Sigmoid colon (tissue), 7 donors: ENCODE results near the gene PRRT1B. TPM values are rescaled to one million over a fixed set of nuclear protein-coding genes. Genes with fewer than 3 reads are reported as not detected.

ENCODE experiments used
- DNase-seq: peaks from one replicate; pipeline ENCODE4 v3.0.0-alpha.2; 2019
- H3K27ac ChIP-seq, 4 donors: fragments of 200-600 bp; sonication (generic); one replicate each; pipeline ENCODE4 v1.5.1; 2016 to 2019; ENCODE audit warnings: mild to moderate bottlenecking in 1 of 4
- H3K27me3 ChIP-seq, 3 donors: fragments of 200-600 bp; sonication (generic); one replicate each; pipeline ENCODE4 v1.5.1; 2019; ENCODE audit warnings: mild to moderate bottlenecking in 1 of 3
- H3K36me3 ChIP-seq, 4 donors: fragments of 200-600 bp; sonication (generic); one replicate each; pipeline ENCODE4 v1.5.1; 2016 to 2019
- H3K4me1 ChIP-seq, 4 donors: fragments of 200-600 bp; sonication (generic); one replicate each; pipeline ENCODE4 v1.5.1; 2017 to 2019
- H3K4me3 ChIP-seq, 4 donors: fragments of 200-600 bp; sonication (generic); one replicate each; pipeline ENCODE4 v1.5.1; 2017 to 2019; ENCODE audit warnings: mild to moderate bottlenecking in 2 of 4, moderate library complexity in 1 of 4
- H3K9me3 ChIP-seq, 4 donors: fragments of 200-600 bp in 3 of 4; sonication (generic) in 3 of 4; one replicate each; pipeline versions ENCODE4 v1.5.1 to v1.6.1; 2013 to 2019
- CTCF ChIP-seq, 4 experiments: fragments of 450-650 bp in 3 of 4; fragments of 200-600 bp in 1 of 4; IDR thresholded peaks; one replicate each; pipeline ENCODE4 v1.5.1; 2016 to 2019; ENCODE audit warnings: antibody characterized with exemption in 4 of 4, mild to moderate bottlenecking in 3 of 4, moderate library complexity in 2 of 4
- EP300 ChIP-seq, 4 donors: sonication (generic); formaldehyde crosslinking; IDR thresholded peaks; one replicate each; pipeline ENCODE4 v1.6.1; 2017; ENCODE audit warnings: antibody characterized with exemption in 4 of 4
- POLR2A ChIP-seq, 2 donors: fragments of 450-650 bp; IDR thresholded peaks; one replicate each; pipeline ENCODE4 v1.6.1; 2016; ENCODE audit warnings: antibody characterized with exemption in 2 of 2, mild to moderate bottlenecking in 2 of 2, moderate library complexity in 2 of 2
- POLR2AphosphoS5 ChIP-seq, 4 donors: sonication (generic); formaldehyde crosslinking; IDR thresholded peaks; one replicate each; pipeline ENCODE4 v1.6.1; 2017; ENCODE audit warnings: antibody characterized with exemption in 4 of 4
- WGBS, 2 donors: extraction: QIAGEN DNeasy Blood & Tissue Kit; methylation state at CpG; one replicate each; pipeline ENCODE4 v1.1.7; 2013; 5-methylcytosine and 5-hydroxymethylcytosine counted together
- intact Hi-C: fragments of 100-400 bp; cut with DNase I; formaldehyde crosslinking; loops from one replicate; pipeline ENCODE4 v1.15.1; 2023
- polyA plus RNA-seq, 3 donors: library from polyadenylated mRNA; stranded (reverse); fragments of 200-250 nt; gene quantifications; one replicate each; pipeline ENCODE4 v1.2.3, GENCODE V29; 2013
- total RNA-seq, 4 donors: library from RNA; depleted of rRNA; stranded (reverse); fragments of >200 nt; gene quantifications; one replicate each; pipeline ENCODE4 v1.1.0, GENCODE V29; 2016
- donor health status: healthy with polysubstance abuse.
- donor health status: Bipolar disorder and iron deficiency.
- donor health status: healthy.

PRRT1B gene
- total and polyA plus RNA-seq, 7 donors, result 0.45 to 3.6 (median 1.4) TPM; not detected in 4

GRCh38 chr9:131524665-131525315 lies 20.5 kb upstream of the PRRT1B start:
- no peaks in the 10 kb centered on the region for H3K9me3 ChIP-seq
- peak; percentile 46 for DNase-seq
- H3K27me3 ChIP-seq, result no peaks in the 10 kb centered on the region
- WGBS, 2 donors, result 90 to 92% methylated on average over 23 of the region's 23 CpGs
- intact Hi-C loops, result no loop called here
- H3K27ac ChIP-seq, result no peak overlapping the region
- peaks cover 0 to 4% (median 3%) of the 10 kb centered on the region in 4 donors for H3K4me1 ChIP-seq
- peaks cover 55 to 99% (median 70%) of the 10 kb centered on the region in 4 donors for H3K36me3 ChIP-seq
- no peak overlapping the region for H3K4me3 ChIP-seq
- no peak for TF ChIP-seq EP300 (IDR thresholded peaks at IDR 0.05)
- TF ChIP-seq POLR2A (IDR thresholded peaks at IDR 0.05), result no peak
- TF ChIP-seq CTCF (IDR thresholded peaks at IDR 0.05), result no peak
- no peak for TF ChIP-seq POLR2AphosphoS5 (IDR thresholded peaks at IDR 0.05)

- Histone ChIP-seq H3K27me3 (no peaks in the 10 kb centered on the region), H3K4me3 (no peak overlapping the region), H3K36me3 (peaks cover 45 to 88% (median 60%) of the 10 kb centered on the region in 4 donors), H3K27ac (no peak overlapping the region), H3K9me3 (no peaks in the 10 kb centered on the region), H3K4me1 (peaks cover 0 to 14% (median 10%) of the 10 kb centered on the region in 4 donors)
- WGBS, 2 donors, result 91 to 94% methylated on average over 19 of the region's 19 CpGs
- intact Hi-C loops, result no loop called here
- TF ChIP-seq EP300 (IDR thresholded peaks at IDR 0.05) (no peak), POLR2A (IDR thresholded peaks at IDR 0.05) (no peak), CTCF (IDR thresholded peaks at IDR 0.05) (no peak), POLR2AphosphoS5 (IDR thresholded peaks at IDR 0.05) (no peak)
- no peak for DNase-seq
These were observed 19.4 kb upstream of the PRRT1B start for GRCh38 chr9:131525643-131526565.

- Histone ChIP-seq H3K27me3 (no peaks in the 10 kb centered on the region), H3K9me3 (no peaks in the 10 kb centered on the region), H3K4me1 (peaks cover 0 to 20% (median 15%) of the 10 kb centered on the region in 4 donors), H3K36me3 (peaks cover 26 to 65% (median 44%) of the 10 kb centered on the region in 4 donors), H3K4me3 (no peak overlapping the region), H3K27ac (no peak overlapping the region)
- intact Hi-C loops, result no loop called here
- no peak for DNase-seq
- WGBS, 2 donors, result 93 to 94% methylated on average over 7 of the region's 7 CpGs
- TF ChIP-seq EP300 (IDR thresholded peaks at IDR 0.05) (no peak), CTCF (IDR thresholded peaks at IDR 0.05) (no peak), POLR2AphosphoS5 (IDR thresholded peaks at IDR 0.05) (no peak)
These were observed 17.1 kb upstream of the PRRT1B start for GRCh38 chr9:131528186-131528585.

GRCh38 chr9:131528886-131529505 lies 16.3 kb upstream of the PRRT1B start:
- Histone ChIP-seq H3K27ac (no peak overlapping the region), H3K36me3 (peaks cover 18 to 57% (median 42%) of the 10 kb centered on the region in 4 donors), H3K4me3 (no peak overlapping the region), H3K4me1 (peaks cover 0 to 20% (median 15%) of the 10 kb centered on the region in 4 donors), H3K9me3 (no peaks in the 10 kb centered on the region), H3K27me3 (no peaks in the 10 kb centered on the region)
- DNase-seq, result peak; percentile 56
- WGBS, 2 donors, result 96 to 97% methylated on average over 35 of the region's 35 CpGs
- intact Hi-C loops, result no loop called here
- TF ChIP-seq EP300 (IDR thresholded peaks at IDR 0.05) (no peak), CTCF (IDR thresholded peaks at IDR 0.05) (no peak), POLR2A (IDR thresholded peaks at IDR 0.05) (no peak), POLR2AphosphoS5 (IDR thresholded peaks at IDR 0.05) (no peak)
